ENCODE measurements around the gene NOL4L. TPM values are rescaled to one million over a fixed set of nuclear protein-coding genes. Genes with fewer than 3 reads are reported as not detected.

Gene NOL4L
- total RNA-seq, 4 donors from 2014 or later = 45.6 to 105 (median 85.9) TPM

- no peak for DNase-seq
- intact Hi-C loops (cut with DNase I; ENCODE audit: low total_unique reads) (loop anchor here (5.0 kb wide), 1 partner anchor 476 kb away; no protein-coding TSS in a partner anchor), in situ Hi-C loops (cut with MboI; ENCODE audit: low pct_ligation_motif_present in 1 of 4, low pct_unique_long_range_greater_than_20kb in 1 of 4, low sequenced_read_pairs in 3 of 4) (no loop called here)
- H3K27ac ChIP-seq = peak overlapping the region; percentile 55 to 72 (median 68)
- TF ChIP-seq POLR2AphosphoS5 (IDR thresholded peaks at IDR 0.05) (no peak), EP300 (IDR thresholded peaks at IDR 0.05; ENCODE audit: low read depth) (no peak), POLR2A (IDR thresholded peaks at IDR 0.05) (no peak)
- TF ChIP-seq, protein P1, sequence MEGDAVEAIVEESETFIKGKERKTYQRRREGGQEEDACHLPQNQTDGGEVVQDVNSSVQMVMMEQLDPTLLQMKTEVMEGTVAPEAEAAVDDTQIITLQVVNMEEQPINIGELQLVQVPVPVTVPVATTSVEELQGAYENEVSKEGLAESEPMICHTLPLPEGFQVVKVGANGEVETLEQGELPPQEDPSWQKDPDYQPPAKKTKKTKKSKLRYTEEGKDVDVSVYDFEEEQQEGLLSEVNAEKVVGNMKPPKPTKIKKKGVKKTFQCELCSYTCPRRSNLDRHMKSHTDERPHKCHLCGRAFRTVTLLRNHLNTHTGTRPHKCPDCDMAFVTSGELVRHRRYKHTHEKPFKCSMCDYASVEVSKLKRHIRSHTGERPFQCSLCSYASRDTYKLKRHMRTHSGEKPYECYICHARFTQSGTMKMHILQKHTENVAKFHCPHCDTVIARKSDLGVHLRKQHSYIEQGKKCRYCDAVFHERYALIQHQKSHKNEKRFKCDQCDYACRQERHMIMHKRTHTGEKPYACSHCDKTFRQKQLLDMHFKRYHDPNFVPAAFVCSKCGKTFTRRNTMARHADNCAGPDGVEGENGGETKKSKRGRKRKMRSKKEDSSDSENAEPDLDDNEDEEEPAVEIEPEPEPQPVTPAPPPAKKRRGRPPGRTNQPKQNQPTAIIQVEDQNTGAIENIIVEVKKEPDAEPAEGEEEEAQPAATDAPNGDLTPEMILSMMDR (IDR thresholded peaks at IDR 0.05) = no peak
- peaks cover 15 to 39% (median 29%) of the 10 kb centered on the region in 4 donors for H3K4me1 ChIP-seq
- WGBS, 2 donors (ENCODE audit: low coverage in 1 of 2) = 65% methylated on average over 10 of the region's 16 CpGs; no CpG with 5 or more reads in 1 of the 2 donors
- H3K9me3 ChIP-seq = no peaks in the 10 kb centered on the region
- no peaks in the 10 kb centered on the region for H3K36me3 ChIP-seq
- H3K27me3 ChIP-seq = no peaks in the 10 kb centered on the region
- H3K4me3 ChIP-seq = no peak overlapping the region
Observed at GRCh38 chr20:32538526-32538939, 46.6 kb downstream of the NOL4L start.

DNA sequence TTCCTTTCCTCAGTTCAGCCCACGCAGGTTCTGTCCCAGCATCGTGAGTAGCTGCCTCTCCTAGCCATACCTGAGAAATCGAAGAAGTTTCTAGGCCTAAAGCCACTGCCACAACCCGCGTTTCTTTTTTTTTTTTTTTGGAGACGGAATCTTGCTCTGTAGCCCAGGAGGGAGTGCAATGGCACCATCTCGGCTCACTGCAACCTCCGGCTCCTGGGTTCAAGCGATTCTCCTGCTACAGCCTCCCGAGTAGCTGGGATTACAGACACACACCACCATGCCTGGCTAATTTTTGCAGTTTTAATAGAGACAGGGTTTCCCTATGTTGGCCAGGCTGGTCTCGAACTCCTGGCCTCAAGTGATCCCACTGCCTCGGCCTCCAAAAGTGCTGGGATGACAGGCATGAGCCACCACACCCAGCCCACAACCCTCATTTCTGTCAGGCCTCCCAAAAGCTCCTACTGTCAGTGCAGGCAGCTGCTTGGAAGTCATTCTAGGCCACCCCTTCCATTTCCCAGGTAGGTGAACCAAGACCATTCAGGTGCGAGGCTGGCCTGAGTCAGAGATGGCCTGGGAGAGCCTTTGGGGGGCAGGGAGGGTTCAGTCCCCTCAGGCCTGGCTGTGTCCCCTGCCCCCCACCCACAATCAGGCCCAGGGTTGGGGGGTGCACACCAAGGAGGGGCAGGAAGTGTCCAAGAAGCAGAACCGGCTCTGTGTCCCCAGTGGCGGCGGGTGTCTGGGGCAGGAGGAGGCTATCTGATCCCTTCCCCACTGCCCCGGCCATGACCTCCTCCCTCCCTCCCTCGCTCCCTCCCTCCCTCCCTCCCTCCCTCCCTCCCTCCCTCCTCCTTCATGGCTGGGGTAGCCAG lies 47.2 kb downstream of the NOL4L start:
- H3K9me3 ChIP-seq = no peaks in the 10 kb centered on the region
- H3K4me1 ChIP-seq = peaks cover 15 to 39% (median 29%) of the 10 kb centered on the region in 4 donors
- in situ Hi-C loops (cut with MboI; ENCODE audit: low pct_ligation_motif_present in 1 of 4, low pct_unique_long_range_greater_than_20kb in 1 of 4, low sequenced_read_pairs in 3 of 4) (no loop called here), intact Hi-C loops (cut with DNase I; ENCODE audit: low total_unique reads) (loop anchor here (5.0 kb wide), 1 partner anchor 476 kb away; no protein-coding TSS in a partner anchor)
- no peak for DNase-seq
- 71% methylated on average over 17 of the region's 18 CpGs; no CpG with 5 or more reads in 1 of the 2 donors for WGBS, 2 donors (ENCODE audit: low coverage in 1 of 2)
- no peaks in the 10 kb centered on the region for H3K27me3 ChIP-seq
- peak overlapping the region; percentile 55 to 72 (median 68) for H3K27ac ChIP-seq
- H3K36me3 ChIP-seq = no peaks in the 10 kb centered on the region
- no peak for TF ChIP-seq EP300 (IDR thresholded peaks at IDR 0.05; ENCODE audit: low read depth)
- no peak for TF ChIP-seq POLR2AphosphoS5 (IDR thresholded peaks at IDR 0.05)
- TF ChIP-seq, protein P1 (IDR thresholded peaks at IDR 0.05) = no peak
- no peak for TF ChIP-seq POLR2A (IDR thresholded peaks at IDR 0.05)
- H3K4me3 ChIP-seq = peak overlapping the region in 1 of 4 donors; percentile 2

GRCh38 chr20:32536851-32537656 lies 48.1 kb downstream of the NOL4L start:
- peak overlapping the region; percentile 55 to 72 (median 68) for H3K27ac ChIP-seq
- no peaks in the 10 kb centered on the region for H3K36me3 ChIP-seq
- H3K4me1 ChIP-seq = peaks cover 15 to 39% (median 29%) of the 10 kb centered on the region in 4 donors
- H3K4me3 ChIP-seq = peak overlapping the region; percentile 35 to 56 (median 45)
- no peaks in the 10 kb centered on the region for H3K9me3 ChIP-seq
- TF ChIP-seq POLR2AphosphoS5 (IDR thresholded peaks at IDR 0.05) (peak; percentile 18 to 72 (median 63)), EP300 (IDR thresholded peaks at IDR 0.05; ENCODE audit: low read depth) (no peak)
- intact Hi-C loops (cut with DNase I; ENCODE audit: low total_unique reads) (loop anchor here (5.0 kb wide), 1 partner anchor 475 kb away; no protein-coding TSS in a partner anchor), in situ Hi-C loops (cut with MboI; ENCODE audit: low pct_ligation_motif_present in 1 of 4, low pct_unique_long_range_greater_than_20kb in 1 of 4, low sequenced_read_pairs in 3 of 4) (no loop called here)
- H3K27me3 ChIP-seq = no peaks in the 10 kb centered on the region
- WGBS, 2 donors (ENCODE audit: low coverage in 1 of 2) = 6% methylated on average over 43 of the region's 62 CpGs; no CpG with 5 or more reads in 1 of the 2 donors
- peak; percentile 91 for DNase-seq

DNA sequence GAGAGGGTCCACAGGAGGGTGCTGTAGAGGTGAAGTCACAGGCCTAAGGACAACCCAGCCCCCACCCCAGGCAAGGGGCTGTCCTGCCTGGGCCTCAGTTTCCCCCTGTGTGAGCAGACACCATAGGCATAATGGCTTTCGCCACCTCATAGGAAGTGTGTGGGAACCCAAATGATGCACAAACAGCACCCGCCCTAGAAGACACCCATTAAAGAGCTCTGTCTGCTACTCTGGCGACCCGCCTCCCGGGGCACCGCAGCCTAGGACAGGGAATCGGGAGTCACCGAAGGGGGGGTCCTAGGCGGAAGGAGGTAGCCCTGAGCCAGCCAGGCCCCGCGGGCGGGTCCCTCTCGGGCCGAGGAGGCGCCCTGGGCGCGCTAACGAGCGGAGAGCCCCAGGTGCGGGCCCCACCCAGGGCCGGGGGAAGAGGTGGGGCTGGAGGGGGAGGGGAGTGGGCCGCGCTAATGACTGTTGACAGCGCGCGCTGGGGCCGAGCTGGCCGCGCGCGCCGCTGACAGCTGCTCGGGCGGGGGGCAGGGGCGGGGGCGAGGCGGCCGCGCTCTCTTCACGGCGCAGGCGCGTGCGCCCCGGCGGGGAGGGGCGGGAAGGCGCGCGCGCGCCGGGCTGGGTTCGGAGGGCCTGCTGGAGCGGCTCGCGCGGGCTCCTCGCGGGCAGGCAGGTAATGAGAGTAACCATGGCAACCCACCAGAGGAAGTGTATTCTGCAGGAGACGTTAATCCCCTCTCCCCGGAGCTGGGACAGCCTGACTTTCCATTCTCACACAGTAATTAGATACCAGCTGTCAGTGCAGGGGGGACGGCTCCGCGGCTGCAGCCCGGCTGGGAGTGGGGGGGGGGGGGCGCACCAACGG lies 48.9 kb downstream of the NOL4L start:
- H3K27ac ChIP-seq = peak overlapping the region; percentile 55 to 73 (median 68)
- in situ Hi-C loops (cut with MboI; ENCODE audit: low pct_ligation_motif_present in 1 of 4, low pct_unique_long_range_greater_than_20kb in 1 of 4, low sequenced_read_pairs in 3 of 4) = no loop called here
- TF ChIP-seq POLR2AphosphoS5 (IDR thresholded peaks at IDR 0.05) (no peak), POLR2A (IDR thresholded peaks at IDR 0.05) (peak; percentile 15), EP300 (IDR thresholded peaks at IDR 0.05; ENCODE audit: low read depth) (no peak)
- TF ChIP-seq, protein P1 (IDR thresholded peaks at IDR 0.05) = no peak
- H3K4me1 ChIP-seq = peaks cover 15 to 39% (median 29%) of the 10 kb centered on the region in 4 donors
- no peaks in the 10 kb centered on the region for H3K27me3 ChIP-seq
- no peaks in the 10 kb centered on the region for H3K36me3 ChIP-seq
- intact Hi-C loops (cut with DNase I; ENCODE audit: low total_unique reads) = loop anchor here (5.0 kb wide), 1 partner anchor 474 kb away; no protein-coding TSS in a partner anchor
- H3K9me3 ChIP-seq = no peaks in the 10 kb centered on the region
- peak overlapping the region; percentile 35 to 56 (median 45) for H3K4me3 ChIP-seq
- WGBS, 2 donors (ENCODE audit: low coverage in 1 of 2) = 10% methylated on average over 14 of the region's 68 CpGs; no CpG with 5 or more reads in 1 of the 2 donors
- peak; percentile 85 for DNase-seq
